VCaP (cell line): ENCODE measurements around the gene MGAT5B.

Experiments used
- H3K27ac ChIP-seq: fragments of 450-650 bp; 2 replicates; pipeline ENCODE4 v1.5.1; 2017
- TF ChIP-seq, protein P1 (sequence below): fragments of 450-650 bp; conservative IDR thresholded peaks from 2 replicates; pipeline ENCODE4 v1.5.1; 2017; ENCODE audit warnings: mild to moderate bottlenecking, moderate library complexity

The MGAT5B gene

DNA sequence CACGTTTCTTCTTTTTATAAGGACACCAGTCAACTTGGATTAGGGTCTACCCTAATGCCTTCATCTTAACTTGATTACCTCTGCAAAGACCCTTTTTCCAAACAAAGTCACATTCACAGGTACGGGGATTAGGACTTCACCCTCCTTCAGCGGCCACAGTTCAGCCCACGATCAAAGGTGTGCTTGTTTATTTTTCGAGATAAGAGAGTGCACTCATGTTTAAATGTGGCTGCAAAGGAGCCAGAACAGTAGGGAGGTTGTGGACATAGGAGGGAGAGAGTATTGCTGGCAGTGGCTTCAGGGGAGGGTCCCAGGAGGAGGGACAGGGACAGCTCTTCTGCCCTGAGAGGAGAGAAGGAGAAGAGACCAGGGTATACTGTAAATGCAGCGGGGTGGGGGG lies 46.7 kb downstream of the MGAT5B start:
- peak overlapping the region; percentile 31; the same call in 1 of the 2 replicates for H3K27ac ChIP-seq
- TF ChIP-seq, protein P1, sequence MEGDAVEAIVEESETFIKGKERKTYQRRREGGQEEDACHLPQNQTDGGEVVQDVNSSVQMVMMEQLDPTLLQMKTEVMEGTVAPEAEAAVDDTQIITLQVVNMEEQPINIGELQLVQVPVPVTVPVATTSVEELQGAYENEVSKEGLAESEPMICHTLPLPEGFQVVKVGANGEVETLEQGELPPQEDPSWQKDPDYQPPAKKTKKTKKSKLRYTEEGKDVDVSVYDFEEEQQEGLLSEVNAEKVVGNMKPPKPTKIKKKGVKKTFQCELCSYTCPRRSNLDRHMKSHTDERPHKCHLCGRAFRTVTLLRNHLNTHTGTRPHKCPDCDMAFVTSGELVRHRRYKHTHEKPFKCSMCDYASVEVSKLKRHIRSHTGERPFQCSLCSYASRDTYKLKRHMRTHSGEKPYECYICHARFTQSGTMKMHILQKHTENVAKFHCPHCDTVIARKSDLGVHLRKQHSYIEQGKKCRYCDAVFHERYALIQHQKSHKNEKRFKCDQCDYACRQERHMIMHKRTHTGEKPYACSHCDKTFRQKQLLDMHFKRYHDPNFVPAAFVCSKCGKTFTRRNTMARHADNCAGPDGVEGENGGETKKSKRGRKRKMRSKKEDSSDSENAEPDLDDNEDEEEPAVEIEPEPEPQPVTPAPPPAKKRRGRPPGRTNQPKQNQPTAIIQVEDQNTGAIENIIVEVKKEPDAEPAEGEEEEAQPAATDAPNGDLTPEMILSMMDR = no peak

DNA sequence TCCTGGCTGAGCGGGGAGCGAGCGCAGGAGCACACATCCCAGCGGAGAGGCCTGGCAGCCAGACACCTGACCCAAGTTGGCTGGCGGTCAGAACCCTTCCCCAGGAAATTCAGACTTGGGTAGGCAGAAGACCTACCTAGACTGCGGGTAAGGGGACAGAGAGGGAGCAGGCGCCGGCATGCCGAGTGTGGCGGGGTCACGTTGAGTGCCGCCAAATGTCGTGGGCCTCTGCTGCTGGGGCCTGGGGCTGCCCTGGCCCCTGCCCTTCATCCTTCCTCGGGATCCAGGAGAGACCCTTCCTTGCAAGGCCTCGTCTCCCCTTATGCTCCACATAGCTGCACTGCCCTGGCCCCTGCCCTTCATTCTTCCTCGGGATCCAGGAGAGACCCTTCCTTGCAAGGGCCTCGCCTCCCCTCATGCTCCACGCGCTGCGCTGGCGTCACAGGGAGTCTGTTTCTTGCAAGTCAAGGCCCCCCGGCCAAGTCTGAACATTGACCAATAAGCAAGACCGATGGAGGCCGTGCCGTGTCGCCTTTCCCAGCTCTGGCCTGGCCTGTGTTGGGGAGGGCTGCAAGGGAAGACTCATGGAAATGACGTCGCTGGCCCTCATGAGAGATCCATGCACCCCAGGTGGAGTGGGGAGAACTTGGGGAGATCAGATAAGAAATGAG lies 47.8 kb downstream of the MGAT5B start:
- TF ChIP-seq, protein P1 = no peak
- H3K27ac ChIP-seq = no peak overlapping the region; the same call in 1 of the 2 replicates

DNA sequence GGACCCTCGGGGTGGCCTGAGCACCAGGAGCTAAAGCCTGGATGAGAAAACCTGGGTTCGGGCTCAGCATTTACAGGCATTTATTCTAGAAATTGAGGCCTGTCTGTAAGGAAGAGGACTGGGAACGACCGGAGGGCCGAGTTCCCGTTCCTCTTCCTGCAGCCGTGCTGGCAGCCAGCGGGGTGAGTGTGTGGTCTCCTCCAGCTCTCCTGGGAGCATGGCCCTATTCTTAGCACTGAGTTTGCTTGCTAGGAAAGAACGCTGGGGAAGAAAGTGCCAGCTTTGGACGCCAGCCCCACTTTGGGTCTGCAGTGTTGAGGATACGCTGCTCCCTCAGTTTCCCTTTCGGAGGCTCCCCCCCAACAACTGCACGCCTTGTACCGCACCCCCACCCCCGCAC lies 49.6 kb downstream of the MGAT5B start:
- no peak overlapping the region for H3K27ac ChIP-seq
- TF ChIP-seq, protein P1 = no peak

DNA sequence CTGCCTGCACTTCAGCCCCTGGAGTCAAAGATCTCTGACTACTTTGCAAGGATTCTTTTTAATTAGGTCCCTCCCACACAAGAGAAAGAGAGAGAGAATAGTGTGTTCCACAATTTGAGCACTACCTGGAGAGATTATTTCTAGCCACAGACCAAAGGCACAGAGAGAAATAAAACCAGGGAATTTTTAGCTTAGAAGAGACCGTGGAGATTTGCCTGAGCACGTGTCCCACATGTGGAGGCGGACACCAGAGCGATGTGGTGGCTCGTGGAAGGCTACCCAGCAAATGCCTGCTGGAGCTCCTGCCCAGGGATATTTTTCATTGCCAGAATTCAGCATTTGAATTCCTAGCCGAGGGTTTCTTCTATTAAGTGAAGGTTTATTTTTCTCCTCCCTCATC lies 50.6 kb downstream of the MGAT5B start:
- H3K27ac ChIP-seq = no peak overlapping the region
- TF ChIP-seq, protein P1 = no peak

DNA sequence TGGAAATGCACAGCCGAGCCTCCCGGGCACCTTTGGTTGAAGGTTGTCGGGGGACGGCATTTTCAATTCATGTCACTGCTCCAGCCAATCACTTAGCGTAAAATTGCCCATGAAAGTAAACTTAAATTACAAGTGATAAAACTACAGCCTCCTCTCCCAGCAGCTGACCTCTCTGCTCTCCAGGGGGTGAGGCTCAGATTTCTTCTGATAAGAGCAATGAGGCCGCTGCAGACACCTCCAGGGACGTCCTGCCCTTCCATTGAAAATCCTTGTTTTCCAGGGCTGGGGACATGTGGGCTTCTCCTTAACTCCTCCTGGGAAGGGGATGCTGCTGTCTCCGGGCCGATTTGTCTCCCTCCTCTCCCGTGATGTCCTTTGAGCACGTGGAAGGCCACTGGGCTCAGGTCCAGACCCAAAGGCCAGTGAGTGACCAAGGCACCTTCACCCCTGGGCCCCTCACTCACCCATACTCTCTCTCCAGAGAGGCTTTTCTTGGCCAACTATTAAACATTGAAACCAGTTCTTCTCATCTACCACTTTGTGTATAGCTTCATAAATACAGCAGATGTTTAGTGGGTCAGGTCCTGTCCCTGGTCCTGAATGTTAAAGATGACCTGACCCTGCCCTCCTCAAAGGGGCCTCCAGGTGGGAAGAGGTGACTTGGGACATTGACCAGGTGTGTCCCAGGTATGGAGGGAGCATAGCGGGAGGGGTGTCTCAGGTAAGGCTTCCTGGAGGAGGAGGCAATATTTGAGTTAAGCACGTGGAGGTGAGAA lies 52.3 kb downstream of the MGAT5B start:
- TF ChIP-seq, protein P1 = no peak
- no peak overlapping the region for H3K27ac ChIP-seq

DNA sequence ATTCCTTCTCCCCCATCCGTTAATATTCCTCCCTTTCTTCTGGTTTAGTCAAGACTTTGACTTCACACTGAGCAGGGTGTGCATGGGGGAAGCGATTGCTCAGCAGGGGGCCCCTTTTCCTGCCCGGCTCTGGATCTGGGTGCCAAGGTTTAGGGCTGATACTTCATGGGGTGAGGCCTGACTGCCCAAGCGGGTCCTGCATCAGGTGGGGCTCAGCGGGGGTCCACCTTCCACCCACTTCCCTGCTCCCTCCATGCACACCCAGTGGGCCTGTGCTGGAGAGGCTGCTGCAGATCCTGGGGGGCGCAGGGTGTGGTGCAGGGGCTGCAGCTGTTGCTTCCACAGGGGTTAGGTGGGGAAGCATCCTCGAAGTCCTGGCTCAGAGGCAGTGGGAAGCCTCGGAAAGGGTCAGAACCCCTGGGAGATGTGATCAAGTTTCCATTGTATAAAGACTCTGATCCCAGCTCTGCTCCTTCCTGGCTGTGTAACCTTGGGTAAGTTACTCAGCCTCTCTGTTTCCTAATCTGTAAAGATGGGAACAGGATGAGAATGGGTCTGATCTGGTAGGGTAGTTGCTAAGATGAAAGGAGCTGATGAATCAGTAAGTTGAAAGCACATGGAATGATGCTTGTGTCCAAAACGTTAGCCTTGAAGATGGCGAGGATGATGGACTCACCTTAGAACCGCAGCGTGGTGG lies 53.3 kb downstream of the MGAT5B start:
- H3K27ac ChIP-seq = no peak overlapping the region
- TF ChIP-seq, protein P1 = no peak

DNA sequence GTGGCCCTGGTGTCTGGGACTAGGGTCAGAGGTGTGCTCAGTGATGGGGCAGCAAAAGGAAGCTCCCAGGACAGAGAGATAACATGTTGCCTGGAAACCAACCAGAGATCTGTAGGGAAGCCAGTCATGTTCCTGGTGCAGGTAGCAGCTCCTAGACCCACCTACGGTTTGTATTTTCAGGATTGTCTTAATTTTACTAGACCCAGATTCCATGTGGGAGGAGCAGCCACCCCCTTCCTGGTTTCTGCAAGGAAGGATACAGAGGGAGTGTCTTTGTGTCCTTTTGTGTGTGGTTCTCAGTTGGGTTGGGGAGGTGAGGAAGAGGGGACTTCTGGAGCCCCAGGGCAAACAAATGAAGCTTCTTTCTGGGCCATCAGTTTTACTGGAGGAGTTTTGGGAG lies 53.9 kb downstream of the MGAT5B start:
- TF ChIP-seq, protein P1 = no peak
- H3K27ac ChIP-seq = no peak overlapping the region
